K562 (cell line): ENCODE results near the gene ARHGEF25.

ENCODE experiments used
- KAT7 ChIP-seq: sonication (generic); formaldehyde crosslinking; IDR thresholded peaks from 2 replicates; pipeline ENCODE4 v1.8.0; 2022; ENCODE audit warnings: missing genetic modification reagents, mild to moderate bottlenecking, borderline replicate concordance
- TF ChIP-seq, protein P1 (sequence below), 3 experiments: IDR thresholded peaks in 2 of 3; conservative IDR thresholded peaks in 1 of 3; 2 replicates each; pipeline ENCODE4 v1.5.1; 2011 to 2012; ENCODE audit warnings: low read length in 3 of 3, mild to moderate bottlenecking in 3 of 3, control low read depth in 2 of 3, improper control_type of control experiment in 1 of 3, inconsistent platforms in 1 of 3, low read depth in 1 of 3, mixed read lengths in 1 of 3, moderate library complexity in 1 of 3; ENCODE audit not compliant: insufficient read depth in 2 of 3

DNA sequence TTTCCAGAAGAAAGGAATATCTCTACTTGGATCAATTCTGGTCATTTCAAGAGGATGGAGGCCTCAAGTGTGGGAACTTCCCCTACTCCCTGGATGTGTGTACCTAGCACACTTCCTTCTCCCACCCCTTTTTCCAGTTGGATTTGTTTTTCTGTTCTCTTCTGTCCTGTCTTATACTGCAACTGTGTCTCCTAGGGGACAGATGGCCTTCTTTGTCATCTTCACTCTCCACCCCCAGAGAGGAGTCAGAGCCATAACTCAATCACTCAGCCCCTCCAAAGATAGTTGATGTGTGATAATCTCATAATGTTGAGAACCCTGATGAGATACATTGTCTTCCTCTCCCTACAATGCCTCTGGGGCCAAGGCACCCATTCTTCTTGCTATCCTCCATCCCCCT is 8.7 kb upstream of the ARHGEF25 start:
- TF ChIP-seq KAT7 (CRISPR knock-in tag) = no peak
- TF ChIP-seq, protein P1, sequence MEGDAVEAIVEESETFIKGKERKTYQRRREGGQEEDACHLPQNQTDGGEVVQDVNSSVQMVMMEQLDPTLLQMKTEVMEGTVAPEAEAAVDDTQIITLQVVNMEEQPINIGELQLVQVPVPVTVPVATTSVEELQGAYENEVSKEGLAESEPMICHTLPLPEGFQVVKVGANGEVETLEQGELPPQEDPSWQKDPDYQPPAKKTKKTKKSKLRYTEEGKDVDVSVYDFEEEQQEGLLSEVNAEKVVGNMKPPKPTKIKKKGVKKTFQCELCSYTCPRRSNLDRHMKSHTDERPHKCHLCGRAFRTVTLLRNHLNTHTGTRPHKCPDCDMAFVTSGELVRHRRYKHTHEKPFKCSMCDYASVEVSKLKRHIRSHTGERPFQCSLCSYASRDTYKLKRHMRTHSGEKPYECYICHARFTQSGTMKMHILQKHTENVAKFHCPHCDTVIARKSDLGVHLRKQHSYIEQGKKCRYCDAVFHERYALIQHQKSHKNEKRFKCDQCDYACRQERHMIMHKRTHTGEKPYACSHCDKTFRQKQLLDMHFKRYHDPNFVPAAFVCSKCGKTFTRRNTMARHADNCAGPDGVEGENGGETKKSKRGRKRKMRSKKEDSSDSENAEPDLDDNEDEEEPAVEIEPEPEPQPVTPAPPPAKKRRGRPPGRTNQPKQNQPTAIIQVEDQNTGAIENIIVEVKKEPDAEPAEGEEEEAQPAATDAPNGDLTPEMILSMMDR (IDR thresholded peaks at IDR 0.05 in 2 of 3, conservative IDR thresholded peaks at IDR 0.05 in 1 of 3; ENCODE audit: insufficient read depth in 2 of 3, low read depth in 1 of 3, low read length in 3 of 3) = no peak
